OCI-LY1 (cell line): ENCODE data around the gene IMMP2L.

Experiments used
- CTCF ChIP-seq: fragments of 200-600 bp; sonication (generic), shearing (Covaris generic); IDR thresholded peaks from 2 replicates; pipeline ENCODE4 v1.5.1; 2017; ENCODE audit warnings: mild to moderate bottlenecking, antibody characterized with exemption, low read length, moderate library complexity, mixed read lengths
- EZH2 ChIP-seq: fragments of 200-600 bp; sonication (generic), shearing (Covaris generic); IDR thresholded peaks from 2 replicates; pipeline ENCODE4 v1.8.0; 2017; ENCODE audit warnings: borderline replicate concordance, mixed run types, mild to moderate bottlenecking, antibody characterized with exemption, low read length, moderate library complexity, mixed read lengths

DNA sequence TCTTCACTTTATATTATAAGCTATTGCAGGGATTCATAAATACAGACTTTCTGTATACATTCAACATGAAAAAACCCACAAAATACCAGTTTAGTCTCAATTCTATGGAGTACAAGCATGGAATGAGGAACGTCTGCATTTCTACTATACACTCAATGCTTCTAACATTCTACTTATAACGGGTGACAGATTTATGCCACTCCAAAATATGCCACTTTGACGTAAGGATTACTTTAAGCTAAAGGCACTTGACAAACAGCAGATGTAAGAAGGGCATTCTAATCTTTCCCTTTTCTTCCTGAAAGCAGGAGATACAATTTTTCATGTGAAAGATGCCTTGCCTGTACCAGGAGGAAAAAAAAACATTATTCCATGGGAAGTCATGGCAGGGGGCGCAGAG is 676.8 kb downstream of the IMMP2L start:
- TF ChIP-seq CTCF = no peak
- no peak for TF ChIP-seq EZH2
